PFSK-1 (cell line): ENCODE data around the gene SIAH1.
A peak's percentile ranks its signal among the peaks of the same experiment; 100 is the strongest.

Source experiments
- FOXP2 ChIP-seq: optimal IDR thresholded peaks from 2 replicates; pipeline ENCODE3; 2011; ENCODE audit warnings: borderline replicate concordance, control low read depth, inconsistent platforms; ENCODE audit not compliant: insufficient read depth; ENCODE audit errors: extremely low read length, extremely low read depth
- POLR2AphosphoS5 ChIP-seq: IDR thresholded peaks from 2 replicates; pipeline ENCODE4 v1.6.1; 2012; ENCODE audit warnings: low read depth, mild to moderate bottlenecking, control low read depth, low read length, moderate library complexity
- REST ChIP-seq, 2 experiments: IDR thresholded peaks; 2 replicates each; pipeline versions ENCODE4 v1.6.1 to v1.8.0; 2011 to 2012; ENCODE audit warnings: low read depth in 2 of 2, low read length in 2 of 2, control low read depth in 1 of 2, inconsistent platforms in 1 of 2, mild to moderate bottlenecking in 1 of 2, moderate library complexity in 1 of 2; ENCODE audit not compliant: insufficient read depth in 1 of 2
- SIN3A ChIP-seq: IDR thresholded peaks from 2 replicates; pipeline ENCODE4 v1.6.1; 2012; ENCODE audit warnings: mild to moderate bottlenecking, low read length, moderate library complexity, borderline replicate concordance; ENCODE audit not compliant: insufficient read depth
- TAF1 ChIP-seq: IDR thresholded peaks from 2 replicates; pipeline ENCODE4 v1.6.1; 2012; ENCODE audit warnings: low read length, control low read depth, borderline replicate concordance; ENCODE audit not compliant: insufficient read depth

- TF ChIP-seq REST (IDR thresholded peaks at IDR 0.05; ENCODE audit: insufficient read depth in 1 of 2, low read depth in 2 of 2, low read length in 2 of 2) (no peak), SIN3A (no peak), POLR2AphosphoS5 (no peak), FOXP2 (no peak), TAF1 (peak; percentile 27; the same call in 1 of the 2 replicates)
Measured at GRCh38 chr16:48433850-48434530, 48.8 kb upstream of the SIAH1 start.
